DOHH2 (cell line): ENCODE results near the gene PLPP7.

Source experiments
- CTCF ChIP-seq: fragments of 200-600 bp; sonication (generic); IDR thresholded peaks from one replicate; pipeline ENCODE4 v1.5.1; 2014; ENCODE audit warnings: antibody characterized with exemption, mild to moderate bottlenecking, low read depth, low read length; ENCODE audit not compliant: poor library complexity, severe bottlenecking
- EZH2phosphoT487 ChIP-seq: fragments of 200-600 bp; sonication (generic); IDR thresholded peaks from 2 replicates; pipeline ENCODE4 v1.6.1; 2017; ENCODE audit warnings: borderline replicate concordance, mild to moderate bottlenecking, antibody characterized with exemption, low read length, moderate library complexity, mixed read lengths

- TF ChIP-seq CTCF: no peak
- TF ChIP-seq EZH2phosphoT487: no peak
Observed at GRCh38 chr9:131272212-131272611, 17.3 kb upstream of the PLPP7 start.
